GM12864 (cell line): ENCODE measurements around the gene DOCK3.

ENCODE experiments used
- DNase-seq: peaks from one replicate; pipeline ENCODE4 v3.0.0-alpha.2; 2011; ENCODE audit warnings: low read depth
- H3K4me3 ChIP-seq: 2 replicates; pipeline ENCODE4 v1.5.1; 2011; ENCODE audit warnings: mild to moderate bottlenecking, low read depth, low read length, control low read depth
- TF ChIP-seq, protein P1 (sequence below): IDR thresholded peaks from 2 replicates; pipeline ENCODE4 v1.5.1; 2011; ENCODE audit warnings: low read depth, mild to moderate bottlenecking, moderate library complexity, low read length, control low read depth, inconsistent platforms; ENCODE audit errors: missing control alignments

The DOCK3 gene

DNA sequence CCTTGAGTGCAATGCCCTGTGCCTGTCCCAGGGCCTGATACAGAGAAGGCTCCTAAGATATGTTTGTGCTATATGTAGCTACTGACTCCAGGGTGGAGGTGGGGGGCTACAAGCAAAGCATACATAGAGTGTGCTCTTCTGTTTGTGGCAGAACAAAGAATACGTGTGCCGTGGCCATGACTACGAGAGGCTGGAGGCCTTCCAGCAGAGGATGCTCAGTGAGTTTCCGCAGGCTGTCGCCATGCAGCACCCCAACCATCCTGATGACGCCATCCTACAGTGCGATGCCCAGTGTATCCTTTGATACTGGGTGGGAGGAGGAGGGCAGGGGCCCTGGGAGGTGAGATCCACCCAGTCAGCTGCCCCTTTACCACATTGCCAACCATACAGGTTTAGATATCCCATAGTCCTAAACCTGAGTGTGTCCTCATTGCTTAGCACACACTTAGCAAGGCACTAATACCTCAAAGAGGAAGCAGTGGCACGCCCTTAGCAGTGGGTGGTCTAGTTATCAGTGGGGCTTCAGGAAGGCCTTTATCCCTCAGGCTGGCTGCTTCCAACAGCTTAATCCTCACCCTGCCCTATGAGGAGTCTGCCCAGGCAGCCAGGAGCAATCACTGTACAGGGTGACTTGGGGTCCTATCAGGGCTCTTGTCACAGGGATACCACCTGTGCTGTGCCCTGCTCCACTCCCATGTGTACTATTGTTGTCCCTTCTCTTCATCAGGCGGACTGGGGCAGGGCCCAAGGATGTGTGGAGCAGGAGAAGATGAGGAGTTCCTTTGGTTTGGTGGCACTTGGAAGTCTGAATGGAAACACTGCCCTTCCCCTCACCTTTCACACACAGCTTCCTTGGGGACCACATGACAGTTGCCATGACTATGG is 680.2 kb downstream of the DOCK3 start:
- no peak for DNase-seq
- TF ChIP-seq, protein P1, sequence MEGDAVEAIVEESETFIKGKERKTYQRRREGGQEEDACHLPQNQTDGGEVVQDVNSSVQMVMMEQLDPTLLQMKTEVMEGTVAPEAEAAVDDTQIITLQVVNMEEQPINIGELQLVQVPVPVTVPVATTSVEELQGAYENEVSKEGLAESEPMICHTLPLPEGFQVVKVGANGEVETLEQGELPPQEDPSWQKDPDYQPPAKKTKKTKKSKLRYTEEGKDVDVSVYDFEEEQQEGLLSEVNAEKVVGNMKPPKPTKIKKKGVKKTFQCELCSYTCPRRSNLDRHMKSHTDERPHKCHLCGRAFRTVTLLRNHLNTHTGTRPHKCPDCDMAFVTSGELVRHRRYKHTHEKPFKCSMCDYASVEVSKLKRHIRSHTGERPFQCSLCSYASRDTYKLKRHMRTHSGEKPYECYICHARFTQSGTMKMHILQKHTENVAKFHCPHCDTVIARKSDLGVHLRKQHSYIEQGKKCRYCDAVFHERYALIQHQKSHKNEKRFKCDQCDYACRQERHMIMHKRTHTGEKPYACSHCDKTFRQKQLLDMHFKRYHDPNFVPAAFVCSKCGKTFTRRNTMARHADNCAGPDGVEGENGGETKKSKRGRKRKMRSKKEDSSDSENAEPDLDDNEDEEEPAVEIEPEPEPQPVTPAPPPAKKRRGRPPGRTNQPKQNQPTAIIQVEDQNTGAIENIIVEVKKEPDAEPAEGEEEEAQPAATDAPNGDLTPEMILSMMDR: no peak
- H3K4me3 ChIP-seq: no peak overlapping the region

DNA sequence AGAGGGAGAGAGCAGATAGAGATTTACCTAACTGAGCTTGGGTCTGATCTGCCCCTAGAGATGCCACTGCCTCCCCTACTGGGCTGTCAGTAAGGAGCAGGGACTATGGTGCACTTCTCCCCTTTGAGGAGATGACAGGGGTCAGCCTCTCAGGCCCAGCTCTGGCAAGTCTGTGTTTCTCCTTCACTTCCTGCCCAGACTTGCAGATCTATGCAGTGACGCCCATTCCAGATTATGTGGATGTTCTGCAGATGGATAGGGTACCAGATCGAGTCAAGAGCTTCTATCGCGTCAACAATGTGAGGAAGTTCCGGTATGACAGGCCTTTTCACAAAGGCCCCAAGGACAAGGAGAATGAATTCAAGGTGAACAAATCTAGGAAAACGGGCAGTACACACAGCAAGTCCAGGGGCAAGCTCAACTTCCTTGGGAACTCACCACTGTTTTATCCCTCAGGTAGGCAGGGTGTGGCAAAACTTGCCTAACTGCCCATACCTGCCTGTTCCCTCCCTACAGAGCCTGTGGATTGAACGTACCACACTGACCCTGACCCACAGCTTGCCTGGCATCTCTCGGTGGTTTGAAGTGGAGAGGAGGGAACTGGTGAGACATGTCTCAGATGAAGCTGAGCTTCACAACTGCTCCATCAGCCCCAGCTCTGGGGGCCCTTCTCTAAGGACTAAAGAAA is 681.3 kb downstream of the DOCK3 start:
- H3K4me3 ChIP-seq: no peak overlapping the region
- DNase-seq: no peak
- TF ChIP-seq, protein P1: no peak

DNA sequence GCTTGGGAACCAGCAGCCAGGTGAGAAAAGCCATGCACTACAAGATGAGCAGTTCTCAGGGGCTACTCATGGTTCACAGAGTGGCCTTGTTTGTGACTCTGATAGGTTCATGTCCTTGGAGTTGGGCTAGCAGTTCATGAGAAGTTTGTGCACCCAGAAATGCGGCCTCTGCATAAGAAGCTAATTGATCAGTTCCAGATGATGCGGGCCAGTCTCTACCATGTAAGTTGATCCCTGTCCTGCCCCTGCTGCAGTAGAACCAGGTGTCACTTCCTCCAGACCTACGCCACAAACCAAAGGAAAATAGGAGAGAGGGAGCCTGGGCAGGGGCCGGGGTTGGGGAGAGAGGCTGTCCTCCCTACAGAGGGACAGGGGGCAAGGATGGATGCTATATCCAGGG is 683.1 kb downstream of the DOCK3 start:
- H3K4me3 ChIP-seq: no peak overlapping the region
- no peak for DNase-seq
- TF ChIP-seq, protein P1: no peak

DNA sequence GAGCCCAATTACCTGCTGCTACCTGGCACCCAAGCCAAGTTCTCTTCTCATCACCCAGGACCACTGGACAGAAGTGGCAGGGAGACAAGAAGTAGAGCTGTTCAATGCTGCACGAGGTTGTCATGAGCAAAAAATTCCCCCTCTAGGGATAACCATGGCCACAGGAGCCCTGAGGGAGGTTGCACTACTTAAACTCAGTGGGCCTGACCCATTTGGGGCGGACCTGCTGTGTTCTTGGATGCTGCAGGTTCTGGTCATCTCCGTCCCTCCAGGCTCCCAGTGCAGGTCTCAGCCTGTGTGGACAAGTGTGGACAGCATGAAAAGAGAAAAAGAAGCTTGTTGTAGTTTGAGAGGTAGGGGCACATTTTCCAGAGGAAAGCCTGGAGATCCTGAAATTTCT is 684.3 kb downstream of the DOCK3 start:
- TF ChIP-seq, protein P1: no peak
- H3K4me3 ChIP-seq: no peak overlapping the region
- no peak for DNase-seq

DNA sequence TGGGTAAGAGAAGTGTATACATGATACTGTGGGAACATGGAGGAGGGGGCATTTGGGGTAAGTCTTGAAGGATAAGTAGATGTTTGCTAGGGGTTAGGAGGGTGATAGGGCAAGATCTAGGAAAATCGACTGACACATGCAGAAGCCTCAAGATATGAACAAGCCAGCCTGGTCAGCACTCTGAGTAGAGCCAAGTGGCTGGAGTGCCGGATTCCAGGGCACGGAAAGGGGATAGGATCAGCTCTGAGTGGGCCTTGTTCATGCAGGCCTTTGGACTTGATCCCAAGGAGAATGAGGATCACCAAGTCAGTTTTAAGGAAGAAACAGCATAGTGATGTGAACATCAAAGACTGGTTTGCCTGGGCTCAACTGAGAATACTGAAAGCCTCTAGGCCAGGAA is 686.1 kb downstream of the DOCK3 start:
- no peak for DNase-seq
- TF ChIP-seq, protein P1: no peak
- H3K4me3 ChIP-seq: no peak overlapping the region

DNA sequence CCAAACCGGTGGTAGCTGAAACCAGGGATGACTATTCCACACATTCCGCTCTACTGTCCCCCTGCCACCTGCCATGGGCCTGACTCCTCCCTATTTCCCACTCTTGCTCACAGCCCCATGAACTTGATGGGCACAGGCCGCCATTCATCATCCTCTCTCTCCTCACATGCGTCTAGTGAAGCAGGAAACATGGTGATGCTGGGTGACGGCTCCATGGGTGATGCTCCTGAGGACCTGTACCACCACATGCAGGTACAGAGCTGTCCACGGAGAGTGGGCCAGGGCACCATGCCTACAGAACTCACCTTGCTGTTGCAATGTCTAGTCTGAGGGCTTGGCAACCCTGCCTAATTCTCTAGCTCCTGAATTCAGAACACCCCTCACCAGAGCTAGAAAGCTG is 687.0 kb downstream of the DOCK3 start:
- no peak for DNase-seq
- H3K4me3 ChIP-seq: no peak overlapping the region
- TF ChIP-seq, protein P1: no peak
